HepG2 (cell line): ENCODE results near the gene C9.

Experiments used
- EZH2 ChIP-seq: conservative IDR thresholded peaks from 2 replicates; pipeline ENCODE4 v1.6.1; 2012; ENCODE audit warnings: mild to moderate bottlenecking, low read depth, low read length, moderate library complexity
- TF ChIP-seq, protein P1 (sequence below): sonication (generic); formaldehyde crosslinking; IDR thresholded peaks from 2 replicates; pipeline ENCODE4 v1.8.1; 2023; ENCODE audit warnings: mild to moderate bottlenecking, missing genetic modification reagents

DNA sequence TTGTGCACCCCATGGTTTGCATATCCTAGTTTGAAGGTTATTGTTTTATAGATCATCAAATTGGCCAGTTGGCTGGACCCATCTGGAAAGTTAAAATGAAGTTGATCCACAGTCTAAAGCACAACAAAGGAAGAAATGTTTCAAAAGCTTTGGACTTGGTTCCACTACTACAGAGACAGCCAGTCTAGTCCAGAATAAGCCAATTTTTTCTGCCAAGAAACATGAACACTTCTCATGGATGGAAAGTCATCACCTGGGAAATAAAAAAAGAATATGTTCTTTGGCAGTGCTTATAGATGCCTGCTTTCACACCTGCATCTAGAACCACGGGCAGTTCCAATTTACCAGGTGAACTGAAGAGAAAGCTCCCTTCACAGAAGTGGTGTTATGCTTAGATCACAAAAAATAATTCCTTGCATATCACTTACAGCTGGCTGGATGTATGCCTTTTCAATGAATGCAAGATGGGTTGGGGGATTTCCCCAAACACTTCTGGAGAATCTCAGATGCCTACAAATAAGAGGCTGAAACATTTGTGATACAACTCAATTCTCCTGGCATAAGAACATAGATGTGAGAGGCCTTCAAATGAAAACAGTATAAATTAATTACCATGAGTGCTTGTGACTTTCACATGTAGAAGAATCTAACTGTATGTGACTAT lies 26.9 kb downstream of the C9 start:
- TF ChIP-seq EZH2: no peak
- TF ChIP-seq, protein P1, sequence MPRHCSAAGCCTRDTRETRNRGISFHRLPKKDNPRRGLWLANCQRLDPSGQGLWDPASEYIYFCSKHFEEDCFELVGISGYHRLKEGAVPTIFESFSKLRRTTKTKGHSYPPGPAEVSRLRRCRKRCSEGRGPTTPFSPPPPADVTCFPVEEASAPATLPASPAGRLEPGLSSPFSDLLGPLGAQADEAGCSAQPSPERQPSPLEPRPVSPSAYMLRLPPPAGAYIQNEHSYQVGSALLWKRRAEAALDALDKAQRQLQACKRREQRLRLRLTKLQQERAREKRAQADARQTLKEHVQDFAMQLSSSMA (CRISPR knock-in tag): no peak
